Sciatic nerve (tissue), 2 donors: Measurements from ENCODE around the gene PTPRD. TPM values are rescaled to one million over a fixed set of nuclear protein-coding genes. Genes with fewer than 3 reads are reported as not detected.

Source experiments
- ATAC-seq: fragments of 200-7000 bp; cut with Tn5 transposase; one replicate; pipeline ENCODE4 v1.9.1; 2020; ENCODE audit warnings: mild to moderate bottlenecking, moderate library complexity
- DNase-seq: peaks from one replicate; pipeline ENCODE4 v3.0.0-alpha.2; 2020; ENCODE audit warnings: low spot score
- intact Hi-C: fragments of 100-400 bp; cut with DNase I; formaldehyde crosslinking; loops from one replicate; pipeline ENCODE4 v1.14.2; 2022
- total RNA-seq: library from RNA; stranded (reverse); fragmentation: NEBNext Ultra II Directional; extraction: Animal tissue kit (Norgen Biotek cat#: 25700); gene quantifications from one replicate; pipeline ENCODE4 v1.2.1, GENCODE V29; 2021
- donor health status: DM: no; HTN: no; CAD: no.
- donor health status: DM: no; HTN: no; CAD: no.

PTPRD gene
- total RNA-seq, 1 donor from 2014 or later: 4.7 TPM

DNA sequence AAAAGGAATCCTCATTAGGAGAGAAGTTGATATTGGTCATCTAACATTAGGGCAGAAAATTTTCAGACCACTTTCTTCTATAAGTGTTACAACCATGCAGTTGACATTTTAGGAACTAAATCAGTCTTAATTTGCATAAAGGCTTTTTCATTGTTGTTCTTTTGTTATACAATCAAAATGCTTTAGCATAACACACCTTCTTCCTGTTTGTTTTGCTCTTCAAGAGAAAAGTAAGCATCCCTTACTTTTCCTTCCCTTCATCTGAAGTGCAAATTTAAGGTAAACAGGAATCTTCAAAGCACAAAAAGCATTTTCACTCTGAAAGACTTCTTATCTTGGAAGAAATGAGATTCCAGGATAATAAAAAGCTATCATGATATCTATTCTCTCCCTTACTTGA lies 273.6 kb downstream of the PTPRD start:
- ATAC-seq: no peak
- no peak for DNase-seq
- intact Hi-C loops: no loop called here

GRCh38 chr9:10331157-10331556 lies 281.6 kb downstream of the PTPRD start:
- DNase-seq (no peak), ATAC-seq (no peak)
- intact Hi-C loops: no loop called here

DNA sequence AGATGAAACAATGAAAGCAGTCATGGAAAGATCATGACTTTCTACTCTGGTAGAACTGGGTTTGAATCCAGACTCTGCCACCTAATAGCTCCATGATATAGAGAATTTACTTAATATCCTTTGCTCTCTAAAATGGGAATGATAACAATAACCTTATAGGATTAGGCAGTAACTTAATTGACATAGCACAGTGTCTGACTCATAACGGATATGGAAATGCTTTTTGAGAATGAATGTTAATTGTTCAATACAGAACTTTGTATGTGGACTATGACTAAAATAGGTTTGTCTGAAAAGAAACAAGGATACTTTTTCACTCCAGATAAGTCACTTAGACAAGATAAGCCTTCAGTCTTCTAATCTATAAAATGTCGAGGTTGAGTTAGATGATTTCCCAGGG lies 330.7 kb downstream of the PTPRD start:
- ATAC-seq (no peak), DNase-seq (no peak)
- intact Hi-C loops: no loop called here

DNA sequence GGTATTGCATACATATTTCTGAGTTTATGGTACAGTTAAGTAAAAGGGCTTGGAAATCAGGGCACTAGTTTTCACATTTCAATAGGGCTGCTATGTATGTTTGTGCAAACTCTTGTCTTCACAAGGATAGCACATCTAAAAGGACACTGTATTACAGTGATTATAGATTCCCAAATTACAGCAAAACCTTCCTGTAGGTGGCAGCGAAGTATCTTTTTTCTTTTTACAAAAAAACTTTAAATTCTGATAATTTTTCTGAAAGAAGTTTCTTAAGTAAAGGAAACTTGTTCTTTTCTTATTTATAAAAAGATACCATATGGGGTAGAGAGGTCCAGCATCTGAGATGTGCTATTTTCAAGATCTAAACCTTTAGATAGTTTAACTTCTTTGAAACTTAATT lies 337.8 kb downstream of the PTPRD start:
- no peak for DNase-seq
- ATAC-seq: no peak
- intact Hi-C loops: no loop called here

GRCh38 chr9:10274175-10274574 lies 338.6 kb downstream of the PTPRD start:
- ATAC-seq: no peak
- intact Hi-C loops: no loop called here
- DNase-seq: no peak

GRCh38 chr9:10272830-10273229 lies 340.0 kb downstream of the PTPRD start:
- no peak for DNase-seq
- no peak for ATAC-seq
- intact Hi-C loops: no loop called here

- no peak for DNase-seq
- intact Hi-C loops: no loop called here
- ATAC-seq: no peak
These were observed 344.0 kb downstream of the PTPRD start for GRCh38 chr9:10268531-10269485.

DNA sequence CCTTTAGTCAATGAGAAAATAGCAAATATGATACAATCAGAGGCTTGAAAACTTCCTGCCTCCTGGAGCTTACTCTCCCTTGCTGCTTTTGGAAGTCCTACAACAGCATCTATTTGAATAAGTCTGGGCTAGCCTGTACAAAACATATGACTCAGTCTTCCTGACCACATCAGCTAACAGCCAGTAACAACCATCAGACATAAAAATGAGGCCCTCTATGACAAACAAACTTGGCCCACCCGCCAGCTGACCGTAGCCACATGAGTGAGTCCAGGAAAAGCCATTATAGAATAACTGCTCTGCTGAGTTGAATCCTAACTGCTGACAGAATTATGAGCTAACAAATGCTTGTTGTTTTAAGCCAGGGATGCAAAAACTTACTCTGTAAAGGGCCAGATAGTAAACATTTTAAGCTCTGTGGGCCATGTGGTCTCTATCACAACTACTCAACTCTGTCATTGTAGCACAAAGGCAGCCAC lies 347.6 kb downstream of the PTPRD start:
- DNase-seq (no peak), ATAC-seq (no peak)
- intact Hi-C loops: no loop called here

- intact Hi-C loops: no loop called here
- DNase-seq: no peak
- no peak for ATAC-seq
These were observed 352.3 kb downstream of the PTPRD start for GRCh38 chr9:10260501-10260900.

DNA sequence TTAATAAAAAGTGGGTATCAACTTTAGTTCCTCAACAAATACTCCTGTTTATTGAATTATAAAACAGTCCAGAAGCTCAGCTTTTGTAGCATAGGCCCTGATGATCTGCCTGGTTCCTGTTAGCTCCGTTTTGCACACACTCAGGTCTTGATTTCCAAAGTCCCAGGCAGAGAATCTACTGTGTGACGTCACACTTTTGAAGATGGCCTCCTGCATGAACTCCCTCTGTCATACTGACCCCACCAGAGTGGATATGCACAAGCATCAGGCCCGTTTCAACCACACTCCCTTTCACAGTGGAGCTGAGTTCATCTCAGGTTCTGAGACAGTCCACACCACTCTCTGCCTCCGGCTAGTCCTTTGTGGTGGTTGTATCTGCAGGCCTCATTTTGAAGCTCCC lies 353.1 kb downstream of the PTPRD start:
- DNase-seq (no peak), ATAC-seq (no peak)
- intact Hi-C loops: no loop called here

DNA sequence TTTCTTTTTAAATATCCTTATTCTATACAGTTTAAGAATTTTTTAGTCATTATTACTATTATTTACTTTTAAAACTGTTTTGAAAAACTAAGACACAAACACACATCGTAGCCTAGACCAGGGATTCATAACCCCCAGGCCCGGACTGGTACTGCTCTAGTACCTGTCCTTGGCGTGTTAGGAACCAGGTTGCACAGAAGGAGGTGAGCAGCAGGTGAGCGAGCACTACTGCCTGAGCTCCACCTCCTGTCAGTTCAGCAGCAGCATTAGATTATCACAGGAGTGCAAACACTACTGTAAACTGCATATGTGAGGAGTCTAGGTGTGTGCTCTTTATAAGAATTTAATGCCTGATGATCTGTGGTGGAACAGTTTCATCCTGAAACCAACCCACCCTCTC lies 357.0 kb downstream of the PTPRD start:
- DNase-seq: no peak
- ATAC-seq: no peak

DNA sequence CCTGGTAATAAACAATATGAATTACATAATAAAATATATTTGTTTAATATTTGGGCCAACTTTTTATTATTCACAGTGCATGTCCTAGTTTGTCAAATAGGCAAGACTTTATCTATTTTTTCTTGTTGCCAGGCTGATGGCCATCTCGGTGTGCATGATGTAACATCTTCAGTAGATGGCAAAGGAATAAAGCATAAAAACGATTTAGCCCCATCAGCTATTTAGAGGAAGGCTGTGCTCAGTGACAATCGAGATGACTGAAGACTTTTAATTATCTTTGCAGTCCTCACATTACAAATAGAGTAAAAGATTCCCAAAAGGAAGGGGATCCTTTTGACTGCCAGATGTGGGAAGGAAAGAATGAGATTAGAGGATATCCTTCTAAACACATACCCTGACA lies 358.5 kb downstream of the PTPRD start:
- intact Hi-C loops: no loop called here
- no peak for DNase-seq
- no peak for ATAC-seq

More for the DNA sequence above, 357.0 kb downstream of the PTPRD start:
- intact Hi-C loops: no loop called here

DNA sequence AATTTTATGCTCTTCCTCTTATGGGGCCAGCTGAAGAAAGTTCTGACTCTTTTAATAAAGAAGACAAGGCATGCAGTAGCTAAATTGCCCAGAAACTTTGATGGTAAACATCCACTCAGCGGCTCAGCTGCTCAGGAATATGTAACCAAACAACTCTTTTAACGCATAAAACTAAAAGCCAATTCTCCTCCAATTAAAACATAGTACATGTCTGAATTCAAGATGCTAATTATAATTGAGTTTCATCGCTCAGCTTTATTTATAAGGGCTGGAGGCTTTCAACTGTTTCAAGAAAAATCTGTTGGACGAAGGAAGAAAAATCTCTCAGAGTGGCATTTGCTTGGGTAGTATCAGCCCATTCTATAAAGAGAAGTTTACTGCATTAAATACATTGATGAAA lies 359.5 kb downstream of the PTPRD start:
- ATAC-seq (no peak), DNase-seq (no peak)
- intact Hi-C loops: no loop called here

DNA sequence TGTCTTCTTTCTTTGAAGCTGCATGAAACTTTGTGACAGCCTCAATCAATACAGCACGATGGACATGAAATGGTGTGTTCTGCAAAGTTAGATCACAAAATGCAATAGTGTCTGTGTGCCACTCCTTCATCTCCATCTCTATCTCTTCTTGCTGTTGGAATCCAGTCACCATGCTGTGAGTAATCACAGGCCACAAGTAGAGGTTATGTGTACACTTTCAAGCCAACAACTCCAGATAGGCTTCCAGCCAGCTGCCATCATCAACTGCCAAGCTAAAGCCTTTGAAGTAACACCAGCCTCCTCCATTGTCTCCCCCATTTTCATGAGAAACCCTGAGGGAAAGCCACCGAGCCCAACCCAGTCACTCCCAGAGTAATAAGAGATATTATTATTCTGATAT lies 360.6 kb downstream of the PTPRD start:
- intact Hi-C loops: no loop called here
- ATAC-seq: no peak
- no peak for DNase-seq

- DNase-seq: no peak
- no peak for ATAC-seq
- intact Hi-C loops: no loop called here
These were observed 361.3 kb downstream of the PTPRD start for GRCh38 chr9:10251490-10251889.

- intact Hi-C loops: no loop called here
- ATAC-seq (no peak), DNase-seq (no peak)
These were observed 362.6 kb downstream of the PTPRD start for GRCh38 chr9:10250219-10250618.

DNA sequence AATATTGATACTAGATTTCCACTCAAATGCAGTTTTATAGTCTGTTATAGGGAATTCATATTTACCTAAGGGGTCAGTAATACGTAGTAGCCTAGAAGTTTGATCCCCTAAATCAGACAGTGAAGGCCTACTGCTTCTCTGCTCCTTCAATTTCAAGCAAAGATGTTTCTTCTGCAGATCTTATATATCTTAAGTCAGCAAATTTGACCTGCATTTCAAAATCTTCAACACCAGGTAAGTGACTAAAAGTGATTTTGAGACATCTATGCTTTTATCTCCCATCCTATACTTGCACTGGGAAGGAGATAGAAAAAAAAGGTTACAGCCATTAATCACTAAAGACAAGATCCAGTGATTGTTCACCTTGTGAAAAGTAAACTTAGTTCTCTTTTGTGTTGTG lies 363.9 kb downstream of the PTPRD start:
- DNase-seq: no peak
- intact Hi-C loops: no loop called here
- ATAC-seq: no peak

- DNase-seq (no peak), ATAC-seq (no peak)
- intact Hi-C loops: no loop called here
These were observed 370.5 kb downstream of the PTPRD start for GRCh38 chr9:10242255-10242654.

- no peak for DNase-seq
- intact Hi-C loops: no loop called here
- ATAC-seq: no peak
These were observed 374.7 kb downstream of the PTPRD start for GRCh38 chr9:10238087-10238486.

DNA sequence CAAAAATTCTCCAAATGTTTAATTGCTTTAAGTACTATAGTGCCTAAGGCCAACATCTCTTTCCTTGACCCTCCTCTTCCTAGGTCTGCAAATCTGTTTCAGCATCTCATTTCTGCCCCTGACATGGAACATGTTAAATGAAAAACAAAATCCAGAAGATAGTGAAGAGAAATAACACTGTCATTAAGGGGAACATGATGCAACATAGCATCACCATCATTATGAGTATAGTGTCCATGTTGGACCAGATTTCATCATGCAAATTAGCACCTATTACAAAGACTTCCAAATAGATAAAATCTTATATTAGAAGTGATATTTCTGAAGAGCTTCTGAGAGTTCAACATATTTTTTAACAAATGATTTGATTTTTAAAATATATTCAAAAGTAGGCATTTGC lies 375.2 kb downstream of the PTPRD start:
- intact Hi-C loops: no loop called here
- no peak for DNase-seq
- ATAC-seq: no peak

GRCh38 chr9:10236161-10236560 lies 376.6 kb downstream of the PTPRD start:
- DNase-seq (no peak), ATAC-seq (no peak)
- intact Hi-C loops: no loop called here
